TTC549 (cell line): ENCODE results near the gene BTG2.
"Not testable (repeated sequence)": the region's sequence is repeated elsewhere in the genome, so short reads cannot be mapped to it uniquely, and the experiment has no call there.

Experiments used
- FAIRE-seq: peaks from 2 replicates; lab custom pipeline; 2012; peaks lifted over from hg19 to GRCh38; lab: Jason Lieb, UNC

The BTG2 gene

GRCh38 chr1:203304919-203305808 is at the start of gene BTG2:
BTG2 (plus strand) TSS chr1:203305519; CDS start chr1:203305607, 88 bp downstream.
- no peak for FAIRE-seq

- FAIRE-seq = not testable (repeated sequence)
These were observed 48.7 kb upstream of the BTG2 start for GRCh38 chr1:203256636-203257035.

- FAIRE-seq = no peak
These were observed 41.8 kb upstream of the BTG2 start for GRCh38 chr1:203263496-203263895.

GRCh38 chr1:203264052-203264501 is 41.2 kb upstream of the BTG2 start:
- no peak for FAIRE-seq

GRCh38 chr1:203265541-203265940 is 39.8 kb upstream of the BTG2 start:
- no peak for FAIRE-seq

GRCh38 chr1:203266140-203266539 is 39.2 kb upstream of the BTG2 start:
- FAIRE-seq = not testable (repeated sequence)

- FAIRE-seq = peak; percentile 89
These were observed 37.9 kb upstream of the BTG2 start for GRCh38 chr1:203267347-203267846.

GRCh38 chr1:203267912-203268311 is 37.4 kb upstream of the BTG2 start:
- no peak for FAIRE-seq

GRCh38 chr1:203268901-203269653 is 36.2 kb upstream of the BTG2 start:
- peak; percentile 84 for FAIRE-seq

- FAIRE-seq = no peak
These were observed 35.7 kb upstream of the BTG2 start for GRCh38 chr1:203269654-203270020.

GRCh38 chr1:203270448-203270847 is 34.9 kb upstream of the BTG2 start:
- no peak for FAIRE-seq

- peak; percentile 85 for FAIRE-seq
These were observed 34.1 kb upstream of the BTG2 start for GRCh38 chr1:203271018-203271743.

- FAIRE-seq = no peak
These were observed 33.2 kb upstream of the BTG2 start for GRCh38 chr1:203271962-203272632.

GRCh38 chr1:203272633-203273205 is 32.6 kb upstream of the BTG2 start:
- FAIRE-seq = no peak

GRCh38 chr1:203273206-203273868 is 32.0 kb upstream of the BTG2 start:
- FAIRE-seq = no peak

GRCh38 chr1:203273869-203274602 is 31.3 kb upstream of the BTG2 start:
- FAIRE-seq = no peak

GRCh38 chr1:203274603-203275381 is 30.5 kb upstream of the BTG2 start:
- no peak for FAIRE-seq

- FAIRE-seq = no peak
These were observed 29.6 kb upstream of the BTG2 start for GRCh38 chr1:203275656-203276272.

GRCh38 chr1:203276408-203276807 is 28.9 kb upstream of the BTG2 start:
- no peak for FAIRE-seq
